CD4-positive, alpha-beta T cell treated with Interleukin-6 at 100 ng/mL for 8 hours (primary cell): Measurements from ENCODE around the gene SSBP2.
"Not testable (repeated sequence)": the region's sequence is repeated elsewhere in the genome, so short reads cannot be mapped to it uniquely, and the experiment has no call there.

ENCODE experiments used
- DNase-seq: peaks from one replicate; pipeline ENCODE4 v3.0.0-alpha.2; 2020; ENCODE audit warnings: mixed read lengths, low spot score

Gene SSBP2

DNA sequence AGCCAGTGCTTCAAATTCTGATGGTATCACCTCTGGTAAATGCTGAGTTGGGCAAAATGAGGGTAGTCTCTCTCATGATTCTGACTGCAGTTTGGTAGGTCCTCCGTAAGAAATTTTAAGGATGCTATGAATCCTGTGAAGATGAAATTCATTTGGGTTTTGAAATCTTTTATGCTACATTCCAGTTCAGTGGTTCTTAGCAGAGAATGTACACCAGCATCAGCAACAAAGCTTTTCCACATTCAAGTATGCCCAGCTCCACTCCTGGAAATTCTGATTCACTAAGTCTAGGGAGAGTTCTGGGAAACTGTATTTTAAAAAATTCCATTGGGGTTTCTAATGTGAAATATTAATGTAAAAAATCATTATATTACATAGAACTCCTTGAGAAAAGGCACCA, 323.3 kb downstream of the SSBP2 start:
- no peak for DNase-seq

DNA sequence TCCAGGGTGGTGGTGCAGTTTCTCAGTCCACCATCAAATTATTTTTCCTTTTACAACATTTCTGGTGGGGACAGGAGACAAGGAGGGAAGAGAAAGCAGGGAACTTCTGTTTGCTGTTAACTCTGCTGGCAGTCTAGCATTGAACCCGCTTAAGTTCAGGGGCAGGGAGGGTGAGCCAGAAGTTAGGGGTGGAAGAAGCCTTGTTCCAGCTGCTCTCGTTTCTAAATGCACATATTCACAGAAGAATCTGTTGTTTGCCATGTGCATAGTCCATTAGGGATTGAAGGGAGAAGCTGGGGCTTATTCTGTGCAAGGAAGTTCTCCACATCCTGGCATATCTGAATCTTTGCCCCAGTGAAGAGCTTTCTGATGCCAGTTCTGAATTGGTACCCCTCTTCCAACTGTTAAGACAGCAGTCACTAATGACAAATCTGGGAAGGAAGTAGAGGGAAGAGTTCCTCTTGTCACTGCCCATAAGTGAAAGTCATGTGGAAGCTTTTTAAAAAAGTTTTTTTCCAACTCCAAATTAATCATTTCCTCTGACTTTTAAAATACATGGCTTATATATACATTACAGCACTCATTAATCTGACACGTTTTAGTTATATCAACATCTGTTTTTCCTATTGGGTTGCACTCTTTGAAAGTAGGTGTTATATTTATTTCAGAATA, 324.4 kb downstream of the SSBP2 start:
- no peak for DNase-seq

GRCh38 chr5:81425569-81425968, 325.3 kb downstream of the SSBP2 start:
- peak; percentile 32 for DNase-seq

DNA sequence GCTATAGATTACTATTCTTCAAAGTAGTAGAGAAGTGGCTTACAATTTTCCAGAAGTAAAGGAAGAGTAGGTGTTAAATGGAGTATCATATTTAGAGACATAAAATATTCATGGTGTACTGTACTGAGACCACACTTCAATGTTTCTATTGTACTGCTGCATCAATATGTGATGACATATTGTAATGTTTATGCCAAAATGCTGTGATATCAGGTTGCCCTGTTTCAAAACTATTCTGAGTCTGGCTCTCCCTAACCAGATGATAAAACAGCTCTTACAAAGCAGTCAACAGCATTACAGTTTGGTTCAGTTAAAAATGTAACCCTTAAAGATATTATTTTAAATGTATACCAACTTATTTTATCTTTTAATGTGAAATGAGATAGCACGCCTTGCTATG, 326.2 kb downstream of the SSBP2 start:
- no peak for DNase-seq

DNA sequence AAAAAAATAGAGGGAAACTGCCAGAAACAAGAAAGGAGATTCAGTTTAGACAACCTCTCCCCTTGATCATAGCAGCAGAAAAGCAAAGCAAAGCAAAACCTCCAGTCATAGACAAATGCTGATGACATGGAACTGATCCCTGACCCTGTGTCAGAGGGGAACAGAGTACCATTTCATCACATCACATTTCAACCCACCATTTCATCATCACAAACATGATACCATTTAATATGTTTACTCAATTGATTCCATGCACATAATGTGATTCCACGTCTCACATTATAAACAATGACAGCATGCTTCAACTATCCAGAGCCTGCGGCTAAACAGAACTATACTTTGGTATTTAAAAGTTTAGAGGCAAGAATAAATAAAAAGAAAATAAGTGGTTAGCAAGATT, 328.2 kb downstream of the SSBP2 start:
- DNase-seq = no peak

GRCh38 chr5:81420039-81420667, 330.7 kb downstream of the SSBP2 start:
- no peak for DNase-seq

GRCh38 chr5:81418606-81419005, 332.3 kb downstream of the SSBP2 start:
- no peak for DNase-seq

DNA sequence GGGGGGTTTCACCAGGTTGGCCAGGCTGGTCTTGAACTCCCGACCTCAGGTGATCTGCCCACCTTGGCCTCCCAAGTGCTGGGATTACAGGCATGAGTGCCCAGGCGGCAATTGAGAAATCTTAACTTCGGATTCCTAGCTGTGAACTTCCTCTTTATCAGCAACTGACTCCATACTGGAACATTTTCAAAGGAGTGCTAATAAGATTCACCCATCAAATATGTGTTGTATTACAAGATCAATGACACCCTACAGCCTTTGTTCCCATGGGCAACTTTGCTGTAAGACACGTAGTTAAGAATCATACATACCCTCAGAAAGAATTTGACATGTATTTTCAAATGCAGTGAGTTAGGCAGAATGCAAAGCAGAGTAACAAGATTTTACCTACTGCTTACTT, 333.8 kb downstream of the SSBP2 start:
- DNase-seq = no peak

GRCh38 chr5:81409896-81410295, 341.0 kb downstream of the SSBP2 start:
- no peak for DNase-seq

DNA sequence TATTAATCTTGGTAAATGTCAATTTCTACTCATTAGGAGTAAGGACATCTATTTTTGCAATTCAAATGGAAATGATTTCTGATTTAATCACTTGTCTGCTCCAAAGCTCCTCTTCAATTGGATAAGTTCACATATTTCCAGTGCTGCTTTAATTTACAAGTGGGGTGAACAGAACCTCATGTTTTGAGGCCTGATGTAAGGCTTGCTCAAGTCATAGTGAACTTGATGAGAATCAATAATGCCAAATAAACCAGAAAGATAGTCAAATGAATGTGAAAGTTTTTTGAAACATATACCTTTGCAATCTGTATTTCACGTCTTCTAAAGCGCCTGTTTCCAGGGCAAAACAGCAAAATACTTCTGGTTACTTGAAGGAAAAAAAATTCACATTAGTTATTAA, 341.5 kb downstream of the SSBP2 start:
- DNase-seq = no peak

DNA sequence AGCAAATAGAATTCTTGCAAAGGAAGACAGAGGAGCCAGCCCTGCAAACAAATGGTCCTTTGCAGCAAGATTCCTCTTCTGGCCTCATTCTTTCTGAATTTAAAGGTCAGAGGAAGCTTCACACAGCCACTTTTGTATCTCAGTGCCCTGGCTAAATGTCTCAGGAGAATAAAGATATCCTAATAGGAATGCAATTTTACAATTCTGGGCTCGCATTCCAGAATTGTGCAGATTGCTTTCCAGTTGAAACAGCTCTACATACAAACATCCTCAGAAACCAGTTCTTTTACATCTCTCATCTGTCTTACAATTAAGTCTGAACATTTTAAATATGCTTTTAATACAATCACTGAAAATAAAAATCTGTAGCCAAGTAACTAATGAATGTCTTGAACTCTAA, 342.4 kb downstream of the SSBP2 start:
- DNase-seq = no peak

- DNase-seq = not testable (repeated sequence)
These were observed 343.1 kb downstream of the SSBP2 start for GRCh38 chr5:81407811-81408210.

DNA sequence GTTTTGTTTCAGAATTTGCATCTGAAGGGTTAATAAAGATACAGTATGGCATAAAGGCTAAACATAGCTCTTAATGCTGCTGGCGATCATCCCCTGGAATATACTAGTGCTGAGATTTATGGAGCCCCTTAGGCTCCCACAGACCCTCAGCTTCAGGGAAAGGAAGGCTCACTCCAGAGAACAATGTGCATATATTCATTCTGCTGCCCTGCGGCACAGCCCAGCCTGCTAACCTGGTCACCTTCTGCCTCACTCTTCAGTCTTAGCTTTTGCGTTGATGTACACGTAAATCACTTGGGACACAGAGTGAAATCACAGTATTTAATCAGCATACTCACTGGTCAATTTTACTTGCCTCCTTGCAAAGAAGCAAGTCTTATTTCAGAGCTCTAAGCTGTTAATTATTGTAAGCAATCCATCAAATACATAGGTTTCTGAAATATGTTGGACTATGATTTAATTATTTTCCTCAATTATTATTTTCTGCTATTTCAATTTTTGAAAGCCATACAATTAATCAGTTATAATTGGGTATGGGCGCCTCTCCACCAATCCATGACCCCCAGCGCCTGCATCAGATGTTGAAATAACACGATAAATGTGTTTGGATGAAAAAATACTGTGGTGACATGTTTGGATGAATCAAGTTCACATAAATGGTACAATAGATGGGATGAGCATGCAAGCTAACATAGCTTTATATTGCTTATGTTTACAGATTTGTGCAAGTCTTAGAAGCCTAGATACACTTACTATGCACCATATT, 345.6 kb downstream of the SSBP2 start:
- no peak for DNase-seq

- no peak for DNase-seq
These were observed 348.5 kb downstream of the SSBP2 start for GRCh38 chr5:81402192-81402930.

DNA sequence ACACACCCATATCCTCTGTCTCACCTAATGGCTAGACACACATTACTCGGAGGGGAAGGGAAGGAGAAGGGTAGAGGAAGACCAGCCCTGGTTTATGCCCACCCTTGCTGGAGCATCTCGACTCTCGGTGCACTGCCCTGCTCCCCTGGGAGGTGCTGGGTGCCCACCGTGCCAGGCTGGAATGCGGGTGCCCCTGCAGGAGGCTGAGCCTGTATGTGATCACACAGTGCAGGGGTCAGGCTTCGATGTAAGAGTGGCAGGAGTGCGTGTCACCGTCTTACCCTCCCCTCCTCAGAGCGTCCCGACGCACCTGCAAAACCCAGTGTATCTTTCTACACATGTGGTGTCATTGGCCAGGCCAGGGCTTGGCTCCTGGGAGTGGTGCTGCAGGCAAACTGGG, 349.6 kb downstream of the SSBP2 start:
- DNase-seq = no peak

GRCh38 chr5:81400375-81400774, 350.5 kb downstream of the SSBP2 start:
- DNase-seq = no peak

GRCh38 chr5:81398741-81399140, 352.2 kb downstream of the SSBP2 start:
- DNase-seq = no peak

DNA sequence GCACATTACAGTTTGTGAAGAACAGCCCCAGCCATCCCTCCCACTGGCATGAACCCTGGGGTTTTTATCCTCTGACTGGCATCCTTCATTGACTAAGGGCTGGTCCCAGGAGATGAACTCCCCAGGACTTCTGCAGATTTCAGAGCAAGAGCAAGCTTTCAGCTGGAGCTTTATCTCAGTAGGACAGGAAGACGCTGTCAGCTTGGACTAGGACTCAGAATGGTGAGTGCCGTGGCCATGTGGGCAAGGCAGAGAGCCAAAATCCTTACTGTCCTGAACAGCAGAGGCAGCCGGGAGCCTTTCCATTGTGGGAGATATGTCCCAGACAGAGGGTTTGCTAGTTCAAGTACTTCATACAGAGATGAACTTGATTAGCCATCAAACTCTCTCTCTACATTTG, 353.7 kb downstream of the SSBP2 start:
- no peak for DNase-seq

DNA sequence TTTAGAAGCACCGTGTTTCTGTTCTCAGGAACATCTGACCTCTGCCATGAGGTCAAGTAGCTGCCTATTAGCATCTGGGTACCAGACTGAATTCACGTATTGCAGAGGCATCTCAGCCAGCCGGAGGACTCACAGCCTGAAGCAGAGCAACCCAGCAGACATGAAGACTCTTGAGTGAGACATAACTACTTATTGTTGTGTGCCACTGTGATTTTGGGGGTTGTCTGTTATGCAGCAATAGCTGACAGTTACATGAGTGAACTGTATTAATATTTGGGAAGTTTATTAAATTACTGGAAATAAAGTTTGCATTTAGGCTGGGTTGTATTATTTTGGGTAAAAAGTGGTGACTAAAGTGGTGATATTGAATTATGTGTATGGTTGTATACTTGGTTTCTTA, 355.6 kb downstream of the SSBP2 start:
- no peak for DNase-seq

DNA sequence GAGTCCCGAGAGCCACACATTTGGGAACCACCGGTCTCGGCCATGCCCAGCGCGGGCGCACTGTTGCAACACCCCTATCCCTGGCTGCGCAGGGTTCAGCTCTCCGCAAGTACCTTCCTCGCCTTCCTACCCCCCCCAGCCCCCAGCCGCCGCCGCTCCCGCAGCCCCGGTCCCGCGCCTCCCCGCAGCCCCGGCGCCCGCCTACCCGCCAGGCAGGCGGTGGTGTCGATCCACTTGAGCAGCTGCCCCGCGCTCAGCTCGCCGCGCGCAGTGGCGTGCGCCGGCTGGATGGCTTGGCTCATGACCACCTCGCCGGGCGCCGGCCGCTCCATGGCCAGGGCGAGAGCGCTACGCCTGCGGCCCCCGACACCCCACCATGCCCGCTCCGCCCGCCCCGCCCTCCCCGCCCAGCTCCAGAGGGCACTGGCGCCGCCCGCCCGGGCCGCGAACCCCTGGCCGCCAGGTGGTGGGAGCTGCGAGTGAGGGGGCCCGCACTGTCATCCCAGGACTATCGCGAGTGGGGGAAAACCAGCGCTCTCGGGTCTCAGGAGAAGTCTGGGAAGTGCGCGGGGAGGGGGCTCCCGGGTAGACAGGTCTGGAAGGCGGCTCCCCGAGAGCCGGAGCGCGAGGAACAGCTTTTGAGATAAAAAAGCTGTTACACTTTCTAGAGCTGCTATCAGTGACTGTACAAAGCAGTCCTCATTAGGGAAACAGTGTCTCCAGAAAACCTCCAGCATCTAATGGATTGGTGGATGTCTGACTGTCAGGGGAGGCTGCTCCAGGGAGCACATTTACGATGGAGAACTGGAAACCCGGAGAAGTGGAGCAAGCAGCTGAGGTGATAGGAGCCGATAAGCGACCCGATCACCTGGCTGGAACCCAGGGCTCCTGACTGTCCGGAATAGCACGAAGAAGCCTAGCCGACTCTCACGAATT, 356.8 kb downstream of the SSBP2 start, which contains the start of gene ACOT12:
Gene ACOT12 (minus strand): TSS at position 352 of the 936 bp plus-strand sequence. CDS start 20 bp downstream, at position 332.
- DNase-seq = no peak

- DNase-seq = no peak
These were observed 357.5 kb downstream of the SSBP2 start for GRCh38 chr5:81393430-81393782.
